ENCODE measurements around the gene MYOF.

- TF ChIP-seq CTCF (IDR thresholded peaks at IDR 0.05; ENCODE audit: control extremely low read depth in 1 of 3, insufficient read depth in 1 of 3, low read depth in 1 of 3, low read length in 3 of 3) (no peak), EZH2 (IDR thresholded peaks at IDR 0.05; ENCODE audit: low read depth, low read length, severe bottlenecking) (no peak), ASH2L (IDR thresholded peaks at IDR 0.05; ENCODE audit: low read length) (no peak), KDM5A (IDR thresholded peaks at IDR 0.05; ENCODE audit: low read length) (no peak), POLR2AphosphoS5 (IDR thresholded peaks at IDR 0.05; ENCODE audit: low read depth, low read length) (no peak), POLR2A (IDR thresholded peaks at IDR 0.05; ENCODE audit: control extremely low read depth in 1 of 2, low read depth in 2 of 2, low read length in 2 of 2) (no peak), JUN (IDR thresholded peaks at IDR 0.05; ENCODE audit: low read depth, low read length) (no peak), SP2 (IDR thresholded peaks at IDR 0.05; ENCODE audit: low read length) (no peak), CEBPB (IDR thresholded peaks at IDR 0.05; ENCODE audit: low read depth, low read length) (no peak), TAF7 (optimal IDR thresholded peaks at IDR 0.05; ENCODE audit: borderline replicate concordance, low read depth, low read length) (no peak), NRF1 (IDR thresholded peaks at IDR 0.05; ENCODE audit: low read depth, low read length) (no peak)
Observed at GRCh38 chr10:93334901-93335327, 147.2 kb downstream of the MYOF start.
